Activated naive CD4-positive, alpha-beta T cell treated with anti-CD3 and anti-CD28 coated beads, Interleukin-2, amount 50 U/mL, for 16 hours (primary cell): Measurements from ENCODE around the gene OPTC.
A peak's percentile ranks its signal among the peaks of the same experiment; 100 is the strongest.
"Not testable (repeated sequence)": the region's sequence is repeated elsewhere in the genome, so short reads cannot be mapped to it uniquely, and the experiment has no call there.

Experiments used
- DNase-seq: peaks from one replicate; pipeline ENCODE4 v3.0.0-alpha.2; 2020

The OPTC gene

GRCh38 chr1:203492748-203493130 is 1.2 kb upstream of the OPTC start:
- no peak for DNase-seq

GRCh38 chr1:203495845-203496244 is 1.9 kb downstream of the OPTC start:
- DNase-seq, result no peak

GRCh38 chr1:203497269-203497777 is 3.4 kb downstream of the OPTC start:
- no peak for DNase-seq

- no peak for DNase-seq
These were observed 5.8 kb downstream of the OPTC start for GRCh38 chr1:203499643-203500278.

GRCh38 chr1:203500279-203500678 is 6.3 kb downstream of the OPTC start:
- DNase-seq, result no peak

GRCh38 chr1:203503836-203504235 is 9.9 kb downstream of the OPTC start:
- DNase-seq, result no peak

- peak; percentile 70 for DNase-seq
These were observed 10.7 kb downstream of the OPTC start for GRCh38 chr1:203504400-203505250.

- no peak for DNase-seq
These were observed 11.7 kb downstream of the OPTC start for GRCh38 chr1:203505526-203506204.

- DNase-seq, result no peak
These were observed 13.1 kb downstream of the OPTC start for GRCh38 chr1:203506858-203507626.

- DNase-seq, result no peak
These were observed 13.8 kb downstream of the OPTC start for GRCh38 chr1:203507759-203508158.

- DNase-seq, result no peak
These were observed 14.6 kb downstream of the OPTC start for GRCh38 chr1:203508463-203509073.

GRCh38 chr1:203509135-203509534 is 15.2 kb downstream of the OPTC start:
- DNase-seq, result no peak

GRCh38 chr1:203511513-203511912 is 17.6 kb downstream of the OPTC start:
- DNase-seq, result no peak

GRCh38 chr1:203511930-203512329 is 18.0 kb downstream of the OPTC start:
- DNase-seq, result no peak

- no peak for DNase-seq
These were observed 18.5 kb downstream of the OPTC start for GRCh38 chr1:203512517-203512847.

GRCh38 chr1:203512848-203513584 is 19.1 kb downstream of the OPTC start:
- DNase-seq, result peak; percentile 59

- no peak for DNase-seq
These were observed 19.7 kb downstream of the OPTC start for GRCh38 chr1:203513585-203514031.

- no peak for DNase-seq
These were observed 22.2 kb downstream of the OPTC start for GRCh38 chr1:203516184-203516583.

GRCh38 chr1:203516906-203517305 is 23.0 kb downstream of the OPTC start:
- no peak for DNase-seq

- no peak for DNase-seq
These were observed 23.6 kb downstream of the OPTC start for GRCh38 chr1:203517426-203518110.

GRCh38 chr1:203518139-203518538 is 24.2 kb downstream of the OPTC start:
- DNase-seq, result not testable (repeated sequence)
